ENCODE data around the gene PTPN14.

- TF ChIP-seq EZH2phosphoT487 (IDR thresholded peaks at IDR 0.05; ENCODE audit: borderline replicate concordance) = no peak
- TF ChIP-seq CTCF (conservative IDR thresholded peaks at IDR 0.05; ENCODE audit: low read length) = no peak
Observed at GRCh38 chr1:214326406-214326805, 225.0 kb downstream of the PTPN14 start.
